ENCODE results near the gene METTL25B. TPM values are rescaled to one million over a fixed set of nuclear protein-coding genes. Genes with fewer than 3 reads are reported as not detected.

The METTL25B gene
- total RNA-seq, 1 donor = 10.9 TPM

DNA sequence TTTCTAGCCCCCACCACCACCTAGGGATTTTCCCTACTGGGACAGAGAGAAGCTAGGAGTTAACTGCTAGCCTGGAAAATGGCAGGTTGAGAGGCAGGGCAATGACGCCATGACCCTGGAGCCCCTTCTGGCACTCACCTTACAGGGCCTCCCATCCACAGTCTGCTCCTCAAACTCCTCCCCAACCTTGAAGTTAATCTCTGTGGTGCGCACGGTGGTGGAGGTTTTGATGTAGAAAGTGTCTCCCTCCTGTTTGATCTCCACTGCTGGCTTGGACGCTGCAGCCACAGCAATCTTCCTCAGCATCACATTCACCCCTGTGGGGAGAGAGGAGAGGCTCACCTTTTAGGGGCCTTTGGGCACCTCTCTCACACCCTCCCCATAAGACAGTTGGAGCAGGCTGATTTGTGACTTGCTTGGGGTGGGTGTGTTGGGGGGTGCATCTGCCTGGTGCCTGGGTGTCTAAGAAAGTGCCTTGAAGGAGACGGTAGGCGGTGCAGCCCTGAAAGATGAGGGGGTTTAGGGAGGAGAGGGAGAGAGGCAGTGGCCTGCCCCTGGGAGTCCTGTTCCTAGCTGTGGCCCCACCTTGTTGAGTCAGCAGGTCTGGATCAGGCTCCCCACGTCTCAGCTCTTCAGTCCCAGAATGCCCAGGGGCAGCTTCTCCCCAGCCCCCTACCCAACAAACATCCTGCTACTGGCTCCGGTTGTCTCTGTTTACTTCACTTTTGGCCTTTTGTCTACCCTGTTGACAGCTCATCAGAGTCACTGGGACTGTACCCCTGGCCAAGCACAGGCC, 27.3 kb upstream of the METTL25B start:
- TF ChIP-seq, protein P1, sequence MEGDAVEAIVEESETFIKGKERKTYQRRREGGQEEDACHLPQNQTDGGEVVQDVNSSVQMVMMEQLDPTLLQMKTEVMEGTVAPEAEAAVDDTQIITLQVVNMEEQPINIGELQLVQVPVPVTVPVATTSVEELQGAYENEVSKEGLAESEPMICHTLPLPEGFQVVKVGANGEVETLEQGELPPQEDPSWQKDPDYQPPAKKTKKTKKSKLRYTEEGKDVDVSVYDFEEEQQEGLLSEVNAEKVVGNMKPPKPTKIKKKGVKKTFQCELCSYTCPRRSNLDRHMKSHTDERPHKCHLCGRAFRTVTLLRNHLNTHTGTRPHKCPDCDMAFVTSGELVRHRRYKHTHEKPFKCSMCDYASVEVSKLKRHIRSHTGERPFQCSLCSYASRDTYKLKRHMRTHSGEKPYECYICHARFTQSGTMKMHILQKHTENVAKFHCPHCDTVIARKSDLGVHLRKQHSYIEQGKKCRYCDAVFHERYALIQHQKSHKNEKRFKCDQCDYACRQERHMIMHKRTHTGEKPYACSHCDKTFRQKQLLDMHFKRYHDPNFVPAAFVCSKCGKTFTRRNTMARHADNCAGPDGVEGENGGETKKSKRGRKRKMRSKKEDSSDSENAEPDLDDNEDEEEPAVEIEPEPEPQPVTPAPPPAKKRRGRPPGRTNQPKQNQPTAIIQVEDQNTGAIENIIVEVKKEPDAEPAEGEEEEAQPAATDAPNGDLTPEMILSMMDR (IDR thresholded peaks at IDR 0.05; ENCODE audit: insufficient read depth, low read length) = no peak
- no peak for DNase-seq (ENCODE audit: low read depth)
- no peak overlapping the region for H3K4me3 ChIP-seq (ENCODE audit: low read depth, low read length)

DNA sequence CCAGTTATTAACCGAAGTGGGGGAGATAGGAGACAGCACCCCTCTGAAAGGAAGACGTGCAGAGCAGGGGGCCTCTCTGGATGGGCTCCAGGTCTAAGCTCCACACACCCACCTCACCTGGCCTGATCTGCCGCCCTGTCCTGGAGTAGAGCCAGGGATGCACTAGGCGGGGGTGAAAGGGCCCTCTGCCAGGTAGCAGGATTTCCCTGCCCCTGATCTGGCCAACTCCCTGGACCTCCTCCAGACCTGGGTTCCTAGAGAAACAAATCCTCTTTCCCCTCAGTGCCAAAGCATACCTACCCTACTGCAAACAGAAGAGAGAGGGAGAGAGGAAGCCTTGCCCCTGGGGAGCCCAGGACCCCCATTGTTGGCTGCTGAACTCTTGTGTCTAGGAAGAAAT, 24.9 kb upstream of the METTL25B start:
- DNase-seq (ENCODE audit: low read depth) = no peak
- TF ChIP-seq, protein P1 (IDR thresholded peaks at IDR 0.05; ENCODE audit: insufficient read depth, low read length) = no peak
- H3K4me3 ChIP-seq (ENCODE audit: low read depth, low read length) = peak overlapping the region; percentile 79

DNA sequence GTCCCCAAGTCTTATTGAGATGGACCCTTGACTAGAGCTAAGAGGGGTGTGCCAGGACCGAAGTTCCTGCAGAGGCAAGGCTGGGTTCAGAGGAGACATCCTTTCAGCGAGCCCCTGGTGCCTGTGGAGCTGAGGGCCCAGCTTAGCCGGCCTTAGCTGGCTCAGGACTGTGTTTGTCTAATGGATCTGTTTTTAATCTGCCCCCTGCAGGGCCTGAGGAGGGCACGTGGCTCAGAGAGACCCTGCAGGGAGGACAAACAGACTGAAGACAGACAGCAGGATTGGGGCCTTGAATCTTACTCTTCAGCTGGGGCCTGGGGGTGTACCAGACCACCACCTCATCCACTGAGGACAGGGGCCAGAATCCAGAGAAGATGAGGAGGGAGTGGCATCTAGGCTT, 24.5 kb upstream of the METTL25B start:
- no peak for DNase-seq (ENCODE audit: low read depth)
- H3K4me3 ChIP-seq (ENCODE audit: low read depth, low read length) = peak overlapping the region; percentile 79
- TF ChIP-seq, protein P1 (IDR thresholded peaks at IDR 0.05; ENCODE audit: insufficient read depth, low read length) = no peak

DNA sequence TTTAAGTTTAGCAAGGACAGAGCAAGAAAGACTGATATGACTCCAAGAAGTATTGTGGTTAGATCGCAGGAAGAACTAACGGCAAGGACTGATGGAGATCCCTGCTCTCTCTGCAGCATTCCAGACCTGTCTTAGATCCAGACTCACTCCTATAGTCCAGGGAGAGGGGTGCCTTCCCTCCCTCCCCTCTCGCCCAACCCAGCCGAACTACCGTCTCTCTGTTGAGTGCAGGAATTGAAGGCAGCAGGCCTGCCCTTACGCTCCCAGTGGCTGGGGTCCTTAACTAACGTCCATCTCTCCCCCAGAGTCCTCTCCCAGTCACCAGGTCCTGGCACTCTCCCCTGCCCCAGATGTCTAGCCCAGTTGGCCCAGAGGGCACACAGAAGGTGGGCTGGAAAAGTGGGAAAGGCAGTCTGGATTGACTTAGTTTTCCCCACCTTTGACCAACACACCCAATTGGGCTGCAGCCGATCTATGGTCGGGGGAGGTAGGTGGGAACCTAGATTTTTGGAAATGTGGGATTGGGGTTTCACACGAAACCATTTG, 24.0 kb upstream of the METTL25B start:
- TF ChIP-seq, protein P1 (IDR thresholded peaks at IDR 0.05; ENCODE audit: insufficient read depth, low read length) = no peak
- H3K4me3 ChIP-seq (ENCODE audit: low read depth, low read length) = peak overlapping the region; percentile 79
- DNase-seq (ENCODE audit: low read depth) = no peak

- H3K4me3 ChIP-seq (ENCODE audit: low read depth, low read length) = peak overlapping the region; percentile 79
- TF ChIP-seq, protein P1 (IDR thresholded peaks at IDR 0.05; ENCODE audit: insufficient read depth, low read length) = no peak
- DNase-seq (ENCODE audit: low read depth) = peak; percentile 75
Observed at GRCh38 chr1:156704930-156705320, 23.3 kb upstream of the METTL25B start.

DNA sequence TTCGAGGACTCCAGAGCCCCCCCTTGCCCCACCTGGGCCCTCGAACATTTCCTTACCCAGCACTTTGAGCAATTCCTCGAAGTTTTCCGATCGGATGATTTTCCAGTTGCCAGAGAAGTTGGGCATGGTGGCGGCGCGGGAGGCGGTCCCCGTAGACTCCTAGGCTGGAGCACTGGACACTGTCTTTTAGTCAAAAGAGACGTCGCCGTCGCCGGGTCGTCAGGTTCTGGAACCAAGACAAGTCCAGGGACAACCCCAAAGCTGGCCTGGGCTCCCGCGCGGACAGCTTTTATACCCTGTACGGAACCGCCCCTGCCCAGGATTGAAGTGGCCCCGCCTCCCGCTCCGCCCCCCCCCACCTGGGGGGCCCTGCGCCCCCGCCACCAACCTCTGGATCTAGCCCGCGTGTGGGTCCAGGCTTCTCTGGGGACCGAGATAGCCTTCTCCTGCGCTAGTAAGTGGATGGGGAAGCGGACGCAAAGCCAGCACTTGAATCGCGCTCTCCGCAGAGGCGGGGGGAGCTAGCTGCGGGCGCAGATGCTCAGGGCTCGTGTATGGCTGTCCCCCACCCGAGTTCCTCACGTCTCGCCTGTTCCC, 22.9 kb upstream of the METTL25B start, which contains the start of gene CRABP2:
Gene CRABP2, minus strand, starts transcription at position 263 of the 597 bp plus-strand sequence. Its CDS starts 137 bp downstream, at position 126.
- peak; percentile 66 for DNase-seq (ENCODE audit: low read depth)
- TF ChIP-seq, protein P1 (IDR thresholded peaks at IDR 0.05; ENCODE audit: insufficient read depth, low read length) = no peak
- H3K4me3 ChIP-seq (ENCODE audit: low read depth, low read length) = peak within 1 kb of the TSS; percentile 79
